CD4-positive, alpha-beta T cell treated with Interleukin-4 for 1 hour (primary cell): ENCODE results near the gene SKA1.
"Not testable (repeated sequence)": the region's sequence is repeated elsewhere in the genome, so short reads cannot be mapped to it uniquely, and the experiment has no call there.

Experiments used
- DNase-seq, 2 donors: peaks; one replicate each; pipeline ENCODE4 v3.0.0-alpha.2; 2020 to 2022

Gene SKA1

GRCh38 chr18:50432915-50433314 is 58.1 kb downstream of the SKA1 start:
- no peak for DNase-seq

- not testable (repeated sequence) for DNase-seq
Measured at GRCh38 chr18:50436742-50437141, 61.9 kb downstream of the SKA1 start.

- DNase-seq: no peak
Measured at GRCh38 chr18:50439460-50440015, 64.7 kb downstream of the SKA1 start.

GRCh38 chr18:50441016-50441415 is 66.2 kb downstream of the SKA1 start:
- DNase-seq: no peak

- DNase-seq: no peak
Measured at GRCh38 chr18:50441501-50441900, 66.7 kb downstream of the SKA1 start.
